NCI-H1092 treated with DMSO at 0.1 percent for 48 hours (cell line): Measurements from ENCODE around the gene IGSF21.

Experiments
- DNase-seq: peaks from one replicate; lab custom pipeline; 2025; lab: John Stamatoyannopoulos, UW

IGSF21 gene

DNA sequence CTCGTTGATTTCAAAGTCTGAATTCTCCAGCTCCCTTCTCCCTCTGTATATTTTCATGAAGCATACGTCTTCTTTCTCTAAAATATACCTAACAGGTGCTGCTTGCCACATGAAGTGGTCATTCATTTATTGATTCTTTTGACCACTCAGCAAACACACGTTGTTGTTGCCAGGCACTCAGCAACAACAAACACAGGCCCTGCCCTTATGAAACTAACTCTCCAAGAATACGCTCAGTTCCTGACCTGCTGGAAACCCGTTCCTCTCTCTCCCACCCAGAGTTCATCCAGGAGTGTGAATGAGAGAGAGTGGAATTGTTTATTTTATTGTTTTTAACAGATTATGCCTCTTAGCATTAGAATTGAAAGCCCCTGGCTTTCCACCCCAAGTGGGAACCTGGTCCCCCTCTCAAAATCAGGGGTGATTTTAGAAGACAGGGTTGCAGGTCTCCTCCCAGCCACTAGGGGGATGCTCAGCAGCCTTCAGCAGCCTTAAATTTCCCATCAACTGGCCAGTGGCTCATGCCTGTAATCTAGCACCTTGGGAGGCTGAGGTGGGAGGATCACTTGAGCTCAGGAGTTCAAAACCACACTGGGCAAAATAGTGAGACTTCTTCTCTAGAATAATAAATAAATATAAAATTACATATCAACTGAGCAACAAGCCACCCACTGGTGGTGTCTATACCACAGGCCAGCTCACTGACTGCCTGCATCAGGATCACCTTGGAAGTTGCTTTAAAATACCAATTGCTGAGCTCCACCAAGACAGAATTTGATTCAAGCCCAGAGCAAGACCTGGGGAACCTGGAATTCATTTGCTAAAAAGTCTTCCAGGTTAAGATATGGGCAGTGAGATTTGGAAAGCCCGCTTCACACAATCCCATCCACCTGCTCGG, 192.1 kb downstream of the IGSF21 start:
- peak; percentile 85 for DNase-seq

DNA sequence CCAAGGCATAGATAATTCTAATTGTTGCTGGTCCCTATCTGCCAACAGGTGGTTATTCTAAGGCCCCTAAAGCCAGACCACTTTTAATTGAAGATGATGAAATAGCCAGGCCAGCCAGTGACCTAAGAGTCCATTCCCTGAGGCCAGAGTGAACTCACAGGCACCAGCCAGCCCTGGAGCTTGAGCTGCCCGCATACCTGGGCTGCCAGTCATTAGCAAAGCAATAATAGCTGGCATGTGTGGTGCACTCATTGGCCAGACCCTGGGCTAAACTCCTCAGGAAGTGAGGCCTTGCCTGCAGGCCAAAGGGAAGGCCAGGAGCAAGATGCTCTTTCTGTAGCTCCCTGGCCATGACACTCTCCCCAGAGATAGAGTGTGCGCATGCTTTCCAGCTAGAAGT, 192.8 kb downstream of the IGSF21 start:
- no peak for DNase-seq

GRCh38 chr1:18302788-18303413, 195.3 kb downstream of the IGSF21 start:
- DNase-seq = peak; percentile 28

DNA sequence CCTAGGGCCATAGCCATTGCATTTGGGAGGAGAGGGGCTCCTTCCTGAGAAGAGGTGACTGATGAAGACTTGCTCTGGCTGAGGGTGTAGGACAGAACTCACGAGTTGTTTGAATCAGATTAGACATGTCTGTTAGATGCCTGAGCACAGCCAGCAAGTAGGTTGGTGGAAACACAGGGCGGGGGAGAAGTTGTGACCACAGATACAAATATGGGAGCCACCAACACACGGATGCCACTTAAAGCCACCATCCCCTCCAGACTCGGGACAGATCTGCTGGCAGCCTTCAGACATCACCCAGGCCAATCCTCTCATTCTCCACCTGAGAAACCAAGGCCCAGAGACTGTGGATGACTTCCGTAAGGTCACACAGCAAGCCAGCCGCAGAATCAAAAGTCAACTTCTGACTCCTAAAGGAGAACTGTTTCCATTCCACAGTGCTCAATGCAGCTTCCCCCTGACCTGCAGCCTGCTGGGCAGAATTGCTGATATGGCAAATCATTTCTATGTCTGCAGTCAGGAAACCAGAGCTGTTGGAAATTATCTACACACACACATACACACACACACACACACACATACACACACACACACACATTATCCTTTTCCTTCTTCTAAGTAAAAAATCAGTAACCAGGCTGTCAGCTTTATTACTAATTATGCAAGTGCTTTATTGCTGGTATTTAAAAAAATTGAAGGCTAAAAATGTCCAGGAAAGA, 196.7 kb downstream of the IGSF21 start:
- no peak for DNase-seq

DNA sequence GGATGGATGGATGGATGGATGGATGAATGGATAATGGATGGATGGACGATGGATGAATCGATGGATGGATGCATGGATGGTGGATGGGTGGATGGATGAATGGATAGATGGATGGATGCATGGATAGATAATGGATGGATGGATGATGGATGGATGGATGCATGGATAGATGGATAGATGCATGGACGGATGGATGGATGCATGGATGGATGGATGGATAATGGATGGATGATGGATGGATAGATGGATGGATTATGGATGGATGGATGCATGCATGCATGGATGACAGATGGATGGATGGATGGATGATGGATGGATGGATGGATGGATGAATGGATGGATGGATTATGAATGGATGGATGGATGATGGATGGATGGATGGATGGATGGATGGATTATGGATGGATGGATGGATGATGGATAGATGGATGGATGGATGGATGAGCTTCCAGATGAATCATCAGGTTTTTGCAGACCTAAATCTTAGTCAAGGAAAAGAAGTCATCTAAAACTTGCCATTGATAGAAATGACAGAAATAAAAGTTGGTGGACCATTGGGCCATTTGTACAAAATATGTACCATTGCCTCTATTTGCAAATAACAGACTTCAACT, 197.7 kb downstream of the IGSF21 start:
- DNase-seq = no peak

DNA sequence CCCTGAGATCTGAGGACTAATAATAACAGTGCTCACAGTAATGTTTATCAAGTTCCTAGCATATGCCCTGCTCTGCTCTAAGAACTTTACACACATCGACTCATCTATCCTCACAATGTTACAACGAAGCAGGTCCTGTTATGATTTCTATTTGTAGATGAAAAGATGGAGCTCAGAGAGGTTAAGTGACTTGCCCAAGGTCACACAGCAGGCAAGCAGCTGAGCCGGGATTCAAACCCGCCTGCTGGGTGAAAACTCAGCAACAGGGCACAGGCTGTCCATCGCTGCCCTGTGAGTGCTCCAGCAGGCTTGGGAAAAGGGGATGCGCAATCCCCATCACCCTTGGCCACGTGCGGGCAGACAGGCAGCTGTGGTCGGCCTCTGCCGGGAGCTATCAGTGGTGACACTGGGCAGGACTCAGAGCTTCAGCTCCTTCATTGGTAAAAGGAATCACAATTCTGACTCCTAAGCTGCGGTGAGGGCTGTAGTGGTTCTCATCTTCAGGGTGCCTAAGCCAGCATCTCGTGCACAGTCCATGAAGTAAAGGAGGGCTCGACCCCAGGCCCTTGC, 199.8 kb downstream of the IGSF21 start:
- no peak for DNase-seq

DNA sequence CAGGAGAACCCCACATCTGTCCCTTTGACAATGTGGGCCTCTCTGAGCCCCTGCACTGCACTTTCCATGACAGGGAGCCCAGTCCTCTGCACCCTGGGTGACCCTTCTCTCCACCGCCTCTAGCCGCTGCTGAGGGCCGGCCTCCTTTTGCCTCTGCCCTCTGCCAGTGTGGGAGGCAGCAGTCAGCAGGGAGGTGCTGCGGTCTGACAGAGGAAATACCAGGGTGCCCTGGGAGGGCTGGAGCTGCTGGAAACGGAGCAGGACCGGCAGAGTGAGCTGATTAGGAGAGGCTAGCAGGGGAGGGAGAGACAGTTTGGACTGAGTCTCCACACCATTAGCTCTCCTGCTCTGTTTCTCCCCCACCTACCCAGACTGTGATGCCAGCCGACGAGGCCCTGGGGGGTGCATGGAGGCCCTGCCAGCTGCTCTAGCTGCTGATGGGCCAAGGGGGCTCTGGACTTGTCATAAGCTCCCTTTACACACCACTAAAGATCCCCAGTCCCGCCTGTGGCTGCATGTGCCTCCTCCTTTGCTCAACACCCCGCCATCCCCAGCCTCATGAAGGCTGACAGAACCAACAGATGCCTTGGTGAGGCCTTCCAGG, 202.1 kb downstream of the IGSF21 start:
- no peak for DNase-seq

- no peak for DNase-seq
Observed at GRCh38 chr1:18312961-18313360, 205.4 kb downstream of the IGSF21 start.

GRCh38 chr1:18313523-18313922, 205.9 kb downstream of the IGSF21 start:
- no peak for DNase-seq

- no peak for DNase-seq
Observed at GRCh38 chr1:18314399-18314798, 206.8 kb downstream of the IGSF21 start.

DNA sequence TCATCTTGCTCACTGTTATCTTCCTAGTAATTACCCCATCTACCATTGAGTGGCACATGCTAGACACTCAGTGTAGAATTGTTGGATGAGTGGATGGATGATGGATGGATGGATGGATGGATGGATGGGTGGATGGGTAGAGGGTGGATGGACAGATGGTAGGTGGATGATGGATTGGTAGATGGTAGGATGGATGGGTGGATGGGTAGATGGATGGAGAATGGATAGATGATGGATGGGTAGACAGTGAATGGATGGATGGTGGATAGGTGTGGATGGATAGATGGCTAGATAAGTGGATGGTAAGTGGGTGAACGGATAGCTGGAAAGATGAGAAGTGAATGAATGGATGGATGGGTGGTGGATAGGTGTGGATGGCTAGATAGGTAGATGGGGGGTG, 207.9 kb downstream of the IGSF21 start:
- DNase-seq = no peak

DNA sequence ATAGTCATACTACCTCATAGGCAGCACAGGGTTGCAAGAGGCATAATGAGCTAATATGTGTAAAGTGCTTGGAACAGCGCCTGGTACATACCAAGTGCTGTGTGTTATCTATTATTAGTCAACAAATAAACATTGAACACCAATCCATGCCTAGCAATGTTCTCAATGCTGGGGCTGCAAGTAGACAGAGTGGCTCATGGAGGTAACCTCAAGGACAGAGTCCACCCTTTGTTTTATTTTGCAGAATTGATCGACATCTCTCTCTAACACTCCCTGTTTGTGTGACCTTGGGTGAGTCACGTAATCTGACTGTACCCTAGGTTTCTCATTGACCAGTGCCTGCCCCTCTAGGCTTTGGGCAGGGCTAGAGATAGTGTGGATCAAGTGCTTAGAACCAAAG, 209.2 kb downstream of the IGSF21 start:
- DNase-seq = no peak

DNA sequence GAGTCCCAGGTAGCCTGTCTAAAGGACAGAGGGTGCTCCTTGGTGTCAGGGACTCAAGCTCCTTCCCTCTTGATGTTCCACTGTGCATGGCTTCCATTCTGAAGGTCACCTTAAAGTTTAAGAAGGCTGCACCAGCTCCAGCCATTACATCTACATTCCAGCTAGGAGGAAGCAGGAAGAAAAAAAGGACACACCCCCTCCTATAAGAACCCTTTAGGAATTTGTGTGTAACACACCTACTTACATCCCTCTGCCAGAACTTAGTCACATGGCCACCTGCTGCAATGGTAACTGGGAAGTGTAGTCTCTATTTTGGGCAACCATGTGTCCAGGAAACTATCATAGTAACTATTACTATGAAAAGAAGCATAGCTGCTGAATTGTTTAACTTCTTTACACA, 211.5 kb downstream of the IGSF21 start:
- DNase-seq = no peak

DNA sequence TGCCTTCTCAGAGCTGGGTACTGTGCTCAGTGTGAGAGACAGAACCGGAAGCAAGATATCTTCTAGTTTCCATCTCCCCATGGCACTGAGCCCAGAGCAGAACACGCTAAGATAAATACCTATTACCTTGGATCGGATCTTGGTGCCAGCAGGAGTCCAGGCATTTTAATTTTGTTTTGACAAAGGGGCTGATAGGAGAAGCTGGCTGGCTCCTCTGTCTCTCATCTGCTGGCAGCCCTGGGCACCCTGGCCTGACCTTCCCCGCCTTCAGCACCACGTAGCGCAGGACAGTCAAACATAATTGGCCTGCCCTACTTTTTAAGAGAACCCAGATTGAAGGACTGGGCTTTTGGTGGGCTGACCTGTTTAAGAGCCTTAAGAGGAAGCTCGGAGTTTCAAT, 212.5 kb downstream of the IGSF21 start:
- DNase-seq = peak; percentile 16

GRCh38 chr1:18322368-18323032, 214.9 kb downstream of the IGSF21 start:
- no peak for DNase-seq

- no peak for DNase-seq
Observed at GRCh38 chr1:18323259-18323658, 215.7 kb downstream of the IGSF21 start.

- DNase-seq = no peak
Observed at GRCh38 chr1:18324246-18324645, 216.6 kb downstream of the IGSF21 start.

- no peak for DNase-seq
Observed at GRCh38 chr1:18325136-18325535, 217.5 kb downstream of the IGSF21 start.

DNA sequence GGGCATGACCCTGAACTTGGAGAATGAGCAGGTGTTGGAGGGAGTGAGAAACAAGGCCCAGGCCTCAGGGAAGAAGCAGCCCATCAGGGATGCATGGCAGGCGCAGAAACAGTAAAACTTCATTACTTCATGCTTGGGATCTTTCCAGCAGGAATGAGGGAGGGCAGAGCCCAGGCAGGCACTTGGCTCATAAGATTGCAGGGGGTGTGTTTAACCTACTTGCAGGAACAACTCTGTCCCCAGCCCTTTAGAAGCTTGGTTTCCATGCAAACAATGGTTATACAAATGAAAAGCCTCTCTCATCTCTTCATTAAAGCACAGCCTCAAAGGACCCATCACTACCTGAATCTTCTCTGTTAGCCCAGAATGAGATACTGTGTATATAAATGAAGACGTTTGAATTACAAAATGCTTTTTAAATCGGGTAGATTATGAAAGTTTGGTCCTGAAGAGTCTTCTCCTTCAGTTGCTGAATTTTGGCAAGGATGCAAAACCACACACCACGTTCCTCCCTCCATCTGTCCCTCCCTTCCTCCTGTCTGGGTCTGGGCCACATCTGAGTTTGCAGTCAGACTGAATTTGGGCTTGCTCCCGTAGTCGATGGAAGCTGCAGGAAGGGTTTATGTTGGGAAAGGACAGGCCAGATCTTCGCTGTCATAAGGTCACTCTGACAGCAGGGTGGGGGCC, 218.8 kb downstream of the IGSF21 start:
- DNase-seq = no peak

GRCh38 chr1:18327650-18328049, 220.1 kb downstream of the IGSF21 start:
- DNase-seq = no peak

DNA sequence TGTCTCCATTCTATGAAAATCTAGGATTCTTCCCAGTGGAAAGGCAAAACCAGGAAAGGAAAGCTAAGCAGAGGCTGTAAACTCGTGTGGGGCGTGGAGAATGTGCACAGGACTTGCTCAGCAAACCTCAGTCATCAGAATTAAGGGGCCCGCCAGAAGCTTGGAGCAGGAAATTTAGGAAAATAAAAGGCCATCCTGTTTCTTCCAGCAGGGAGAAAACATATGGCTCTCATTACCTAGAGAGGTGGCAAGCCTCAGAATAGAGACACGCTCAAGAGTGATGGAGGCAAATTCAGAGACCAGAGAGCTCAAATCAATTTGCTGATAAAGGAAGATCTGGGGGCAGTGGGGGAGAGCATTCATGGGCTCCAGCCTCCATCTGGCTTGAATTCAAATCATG, 221.2 kb downstream of the IGSF21 start:
- no peak for DNase-seq
